ENCODE data around the gene MRPS16. TPM values are rescaled to one million over a fixed set of nuclear protein-coding genes. Genes with fewer than 3 reads are reported as not detected.
A peak's percentile ranks its signal among the peaks of the same experiment; 100 is the strongest.

Gene MRPS16
- total RNA-seq, 1 donor from 2014 or later: 67.0 TPM

DNA sequence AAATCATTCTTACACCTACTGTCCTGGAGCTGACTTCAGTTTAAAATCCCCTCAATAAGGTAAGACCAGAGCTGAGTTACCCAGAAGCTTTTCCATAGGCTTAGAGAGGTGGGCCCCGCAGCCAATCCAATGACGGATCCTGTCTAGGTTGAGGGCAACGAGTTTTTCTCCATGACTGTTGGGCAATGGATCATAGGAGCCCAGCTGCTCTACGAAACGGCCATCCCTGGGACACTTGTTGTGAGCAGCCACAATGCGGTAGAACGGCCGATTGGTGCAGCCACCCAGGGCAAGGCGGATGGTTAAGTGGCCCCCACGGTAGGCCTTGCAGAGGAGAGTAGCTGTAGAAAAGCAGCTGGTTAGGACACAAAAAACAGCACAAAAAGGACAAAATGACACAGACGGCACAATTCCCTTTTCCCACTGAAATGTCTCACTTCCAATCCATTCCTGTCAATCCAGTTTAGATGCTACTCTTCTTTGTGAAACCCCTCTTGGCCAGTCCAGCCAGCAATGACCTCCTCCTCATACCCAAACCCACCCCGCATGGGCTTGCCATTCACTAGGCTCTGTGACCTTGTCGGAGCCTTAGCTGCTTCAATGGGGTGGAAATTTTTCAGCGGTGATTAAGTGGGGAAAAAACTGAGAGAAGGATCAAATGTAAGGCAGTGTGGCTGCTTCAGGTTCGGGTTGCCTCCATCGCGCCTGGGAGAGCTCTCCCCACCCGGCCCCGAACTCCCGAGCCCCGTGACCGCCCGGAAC lies 580 bp downstream of the MRPS16 start:
- peak; percentile 6 for DNase-seq (ENCODE audit: low read depth)
- Histone ChIP-seq H3K36me3 (ENCODE audit: insufficient read depth, low read length) (peaks cover 15% of the 10 kb centered on the region), H3K4me2 (ENCODE audit: low read length) (peak overlapping the region; percentile 90), H3K9ac (ENCODE audit: low read length) (peak overlapping the region; percentile 95), H3K4me1 (ENCODE audit: insufficient read depth, low read length) (peaks cover 28% of the 10 kb centered on the region), H2AFZ (ENCODE audit: low read depth, low read length) (peak overlapping the region; percentile 97), H3K9me3 (ENCODE audit: insufficient read depth, low read depth, low read length) (no peaks in the 10 kb centered on the region), H3K27me3 (ENCODE audit: insufficient read depth, low read length) (no peaks in the 10 kb centered on the region), H3K79me2 (ENCODE audit: insufficient read depth, low read length) (peaks cover 64% of the 10 kb centered on the region), H3K27ac (ENCODE audit: low read depth, low read length) (peak overlapping the region; percentile 92), H3K4me3 (ENCODE audit: insufficient read depth, low read depth, low read length) (peak overlapping the region; percentile 95), H4K20me1 (ENCODE audit: insufficient read depth, low read length) (no peaks in the 10 kb centered on the region)
- H3K4me1 Mint-ChIP-seq (ENCODE audit: low read depth, unreplicated experiment): peaks cover 14% of the 10 kb centered on the region
- TF ChIP-seq EZH2 (IDR thresholded peaks at IDR 0.05; ENCODE audit: insufficient read depth, low read length): no peak
- TF ChIP-seq, protein P1, sequence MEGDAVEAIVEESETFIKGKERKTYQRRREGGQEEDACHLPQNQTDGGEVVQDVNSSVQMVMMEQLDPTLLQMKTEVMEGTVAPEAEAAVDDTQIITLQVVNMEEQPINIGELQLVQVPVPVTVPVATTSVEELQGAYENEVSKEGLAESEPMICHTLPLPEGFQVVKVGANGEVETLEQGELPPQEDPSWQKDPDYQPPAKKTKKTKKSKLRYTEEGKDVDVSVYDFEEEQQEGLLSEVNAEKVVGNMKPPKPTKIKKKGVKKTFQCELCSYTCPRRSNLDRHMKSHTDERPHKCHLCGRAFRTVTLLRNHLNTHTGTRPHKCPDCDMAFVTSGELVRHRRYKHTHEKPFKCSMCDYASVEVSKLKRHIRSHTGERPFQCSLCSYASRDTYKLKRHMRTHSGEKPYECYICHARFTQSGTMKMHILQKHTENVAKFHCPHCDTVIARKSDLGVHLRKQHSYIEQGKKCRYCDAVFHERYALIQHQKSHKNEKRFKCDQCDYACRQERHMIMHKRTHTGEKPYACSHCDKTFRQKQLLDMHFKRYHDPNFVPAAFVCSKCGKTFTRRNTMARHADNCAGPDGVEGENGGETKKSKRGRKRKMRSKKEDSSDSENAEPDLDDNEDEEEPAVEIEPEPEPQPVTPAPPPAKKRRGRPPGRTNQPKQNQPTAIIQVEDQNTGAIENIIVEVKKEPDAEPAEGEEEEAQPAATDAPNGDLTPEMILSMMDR (IDR thresholded peaks at IDR 0.05; ENCODE audit: insufficient read depth, low read depth, low read length): no peak
- H3K4me3 Mint-ChIP-seq (ENCODE audit: unreplicated experiment): peak overlapping the region; percentile 92
- no peaks in the 10 kb centered on the region for H3K27me3 Mint-ChIP-seq (ENCODE audit: low read depth, unreplicated experiment)
- peak overlapping the region; percentile 96 for H3K27ac Mint-ChIP-seq (ENCODE audit: unreplicated experiment)
- no peaks in the 10 kb centered on the region for H3K9me3 Mint-ChIP-seq (ENCODE audit: unreplicated experiment)
- H3K36me3 Mint-ChIP-seq (ENCODE audit: low read depth, unreplicated experiment): peaks cover 3% of the 10 kb centered on the region
- FAIRE-seq: no peak

DNA sequence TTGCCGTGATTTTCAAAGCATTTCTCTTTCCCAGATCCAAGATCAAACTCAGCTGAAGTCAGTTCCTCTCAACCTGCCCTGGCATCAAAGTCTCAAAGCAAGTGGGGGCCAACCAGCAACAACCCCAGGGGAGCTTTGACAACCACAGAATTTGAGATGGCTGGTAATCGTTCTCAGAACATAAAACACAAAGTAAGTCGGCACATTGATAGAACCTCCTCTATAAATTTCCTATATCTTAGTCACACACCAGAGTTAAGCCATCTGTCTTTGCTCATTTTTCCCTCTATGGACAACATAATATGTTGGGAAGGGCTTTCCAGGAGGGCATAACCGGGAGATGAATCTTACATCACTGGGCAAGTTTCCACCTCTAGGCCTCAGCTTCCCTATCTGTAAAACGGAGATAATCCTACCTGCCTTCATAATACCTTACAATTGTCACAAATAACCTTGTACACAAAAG lies 4.2 kb downstream of the MRPS16 start:
- H3K4me2 ChIP-seq (ENCODE audit: low read length): peak overlapping the region; percentile 91
- no peaks in the 10 kb centered on the region for H3K27me3 ChIP-seq (ENCODE audit: insufficient read depth, low read length)
- peak overlapping the region; percentile 94 for H3K4me3 Mint-ChIP-seq (ENCODE audit: unreplicated experiment)
- H3K79me2 ChIP-seq (ENCODE audit: insufficient read depth, low read length): peaks cover 91% of the 10 kb centered on the region
- no peak overlapping the region for H3K9ac ChIP-seq (ENCODE audit: low read length)
- peaks cover 10% of the 10 kb centered on the region for H3K36me3 Mint-ChIP-seq (ENCODE audit: low read depth, unreplicated experiment)
- H3K4me3 ChIP-seq (ENCODE audit: insufficient read depth, low read depth, low read length): no peak overlapping the region
- TF ChIP-seq EZH2 (IDR thresholded peaks at IDR 0.05; ENCODE audit: insufficient read depth, low read length): no peak
- TF ChIP-seq, protein P1 (IDR thresholded peaks at IDR 0.05; ENCODE audit: insufficient read depth, low read depth, low read length): no peak
- H3K27ac ChIP-seq (ENCODE audit: low read depth, low read length): peak overlapping the region; percentile 81
- no peak for FAIRE-seq
- no peaks in the 10 kb centered on the region for H3K9me3 ChIP-seq (ENCODE audit: insufficient read depth, low read depth, low read length)
- H3K9me3 Mint-ChIP-seq (ENCODE audit: unreplicated experiment): no peaks in the 10 kb centered on the region
- peaks cover 29% of the 10 kb centered on the region for H3K36me3 ChIP-seq (ENCODE audit: insufficient read depth, low read length)
- DNase-seq (ENCODE audit: low read depth): no peak
- peaks cover 21% of the 10 kb centered on the region for H3K4me1 Mint-ChIP-seq (ENCODE audit: low read depth, unreplicated experiment)
- no peaks in the 10 kb centered on the region for H3K27me3 Mint-ChIP-seq (ENCODE audit: low read depth, unreplicated experiment)
- peak overlapping the region; percentile 63 for H3K27ac Mint-ChIP-seq (ENCODE audit: unreplicated experiment)
- H3K4me1 ChIP-seq (ENCODE audit: insufficient read depth, low read length): peaks cover 29% of the 10 kb centered on the region
- H4K20me1 ChIP-seq (ENCODE audit: insufficient read depth, low read length): peaks cover 13% of the 10 kb centered on the region
- no peak overlapping the region for H2AFZ ChIP-seq (ENCODE audit: low read depth, low read length)
